Mesenchymal stem cell (in vitro differentiated cells and primary cell): ENCODE measurements around the gene P4HA3.

Source experiments
- DNase-seq: peaks from one replicate; pipeline ENCODE4 v3.0.0-alpha.2; 2013
- H2AFZ ChIP-seq: one replicate; pipeline ENCODE4 v1.6.1; 2013; ENCODE audit warnings: low read depth, mild to moderate bottlenecking, control low read depth, inconsistent platforms, low read length, moderate library complexity
- H2AK5ac ChIP-seq: 2 replicates; pipeline ENCODE4 v1.6.1; 2013; ENCODE audit warnings: low read length, moderate library complexity, mild to moderate bottlenecking, inconsistent platforms; ENCODE audit not compliant: severe bottlenecking
- H2BK120ac ChIP-seq: one replicate; pipeline ENCODE4 v1.6.1; 2013; ENCODE audit warnings: low read depth, mild to moderate bottlenecking, inconsistent platforms, low read length, moderate library complexity
- H2BK12ac ChIP-seq, 2 experiments: one replicate each; pipeline ENCODE4 v1.6.1; 2013; ENCODE audit warnings: inconsistent platforms in 2 of 2, low read length in 2 of 2, mild to moderate bottlenecking in 2 of 2, moderate library complexity in 2 of 2, control low read depth in 1 of 2
- H2BK15ac ChIP-seq: one replicate; pipeline ENCODE4 v1.6.1; 2013; ENCODE audit warnings: mild to moderate bottlenecking, low read depth, inconsistent platforms; ENCODE audit not compliant: poor library complexity, severe bottlenecking
- H2BK5ac ChIP-seq: 2 replicates; pipeline ENCODE4 v1.6.1; 2013; ENCODE audit warnings: low read depth, mild to moderate bottlenecking, low read length, control low read depth, inconsistent platforms; ENCODE audit not compliant: poor library complexity, severe bottlenecking
- H3K14ac ChIP-seq, 2 experiments: one replicate each; pipeline ENCODE4 v1.6.1; 2013; ENCODE audit warnings: inconsistent platforms in 2 of 2, low read length in 2 of 2, control low read depth in 1 of 2, mild to moderate bottlenecking in 1 of 2, moderate library complexity in 1 of 2
- H3K18ac ChIP-seq, 2 experiments: one replicate each; pipeline ENCODE4 v1.6.1; 2013; ENCODE audit warnings: inconsistent platforms in 2 of 2, low read length in 2 of 2, control low read depth in 1 of 2, low read depth in 1 of 2, mild to moderate bottlenecking in 1 of 2
- H3K23ac ChIP-seq, 2 experiments: one replicate each; pipeline ENCODE4 v1.6.1; 2013; ENCODE audit warnings: inconsistent platforms in 2 of 2, low read length in 2 of 2, mild to moderate bottlenecking in 2 of 2, moderate library complexity in 2 of 2, control low read depth in 1 of 2
- H3K27ac ChIP-seq: 2 replicates; pipeline ENCODE4 v1.5.1; 2013; ENCODE audit warnings: mild to moderate bottlenecking, moderate library complexity, low read length, control low read depth, inconsistent platforms; ENCODE audit not compliant: poor library complexity, severe bottlenecking
- H3K27me3 ChIP-seq, 2 experiments: 2 replicates each; pipeline versions ENCODE4 v1.6.1 to v1.7.0; 2013; ENCODE audit warnings: low read length in 2 of 2, mild to moderate bottlenecking in 2 of 2, moderate library complexity in 2 of 2, control low read depth in 1 of 2, inconsistent platforms in 1 of 2; ENCODE audit not compliant: control insufficient read depth in 1 of 2, insufficient read depth in 1 of 2
- H3K36me3 ChIP-seq, 2 experiments: 2 replicates each; pipeline versions ENCODE4 v1.6.1 to v1.7.0; 2013; ENCODE audit warnings: low read length in 2 of 2, control low read depth in 1 of 2, inconsistent platforms in 1 of 2, low read depth in 1 of 2, mild to moderate bottlenecking in 1 of 2; ENCODE audit not compliant: insufficient read depth in 2 of 2, control insufficient read depth in 1 of 2
- H3K4ac ChIP-seq, 2 experiments: one replicate each; pipeline ENCODE4 v1.6.1; 2013; ENCODE audit warnings: inconsistent platforms in 2 of 2, low read length in 2 of 2, mild to moderate bottlenecking in 2 of 2, moderate library complexity in 2 of 2, control low read depth in 1 of 2, low read depth in 1 of 2
- H3K4me1 ChIP-seq: 2 replicates; pipeline ENCODE4 v1.6.1; 2013; ENCODE audit warnings: low read depth, low read length, control low read depth; ENCODE audit not compliant: control insufficient read depth, insufficient read depth
- H3K4me2 ChIP-seq: 2 replicates; pipeline ENCODE4 v1.6.1; 2013; ENCODE audit warnings: low read length, mild to moderate bottlenecking, inconsistent platforms; ENCODE audit not compliant: poor library complexity, severe bottlenecking
- H3K4me3 ChIP-seq, 2 experiments: 2 replicates each; pipeline versions ENCODE4 v1.5.1 to v1.7.0; 2013; ENCODE audit warnings: low read length in 2 of 2, mild to moderate bottlenecking in 2 of 2, control low read depth in 1 of 2, low read depth in 1 of 2; ENCODE audit not compliant: insufficient read depth in 1 of 2
- H3K79me1 ChIP-seq: replicated peaks from 2 replicates; pipeline ENCODE4 v1.6.1; 2013; ENCODE audit warnings: mild to moderate bottlenecking, control low read depth, low read length, inconsistent platforms; ENCODE audit not compliant: poor library complexity, severe bottlenecking
- H3K9ac ChIP-seq: 2 replicates; pipeline ENCODE4 v1.7.0; 2013; ENCODE audit warnings: mild to moderate bottlenecking, low read length, moderate library complexity
- H3K9me3 ChIP-seq: 2 replicates; pipeline ENCODE4 v1.7.0; 2013; ENCODE audit warnings: mild to moderate bottlenecking, low read length; ENCODE audit not compliant: control insufficient read depth
- H4K8ac ChIP-seq: one replicate; pipeline ENCODE4 v1.6.1; 2013; ENCODE audit warnings: inconsistent platforms, mild to moderate bottlenecking, low read length, moderate library complexity
- H4K91ac ChIP-seq: one replicate; pipeline ENCODE4 v1.6.1; 2013; ENCODE audit warnings: mild to moderate bottlenecking, low read length, inconsistent platforms
- WGBS: methylation state at CpG from one replicate; pipeline ENCODE4 v1.1.7; 2013; ENCODE audit warnings: mixed read lengths; 5-methylcytosine and 5-hydroxymethylcytosine counted together

The P4HA3 gene

DNA sequence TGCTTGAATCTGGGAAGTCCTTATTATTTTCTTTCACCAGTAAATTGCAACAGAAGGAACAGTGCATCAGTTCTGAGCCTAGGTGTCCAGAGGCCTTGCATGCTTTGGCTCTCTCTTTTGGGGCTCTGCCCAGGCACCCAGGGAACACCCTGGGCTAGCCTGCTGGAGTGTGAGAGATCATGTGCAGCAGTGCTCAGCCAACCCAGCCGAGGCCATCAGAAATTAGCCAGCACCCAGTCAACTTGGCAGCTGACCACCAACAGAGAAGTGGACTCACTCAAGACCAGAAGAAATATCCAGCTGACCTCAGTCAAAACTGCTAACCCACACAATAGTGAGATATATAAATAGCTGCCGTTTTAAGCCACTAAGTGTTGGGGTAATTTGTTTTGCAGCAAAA lies 11.2 kb upstream of the P4HA3 start:
- Histone ChIP-seq H4K91ac (no peak overlapping the region), H2BK5ac (no peak overlapping the region), H3K79me1 (no peaks in the 10 kb centered on the region), H3K23ac (no peak overlapping the region), H4K8ac (no peak overlapping the region), H2BK120ac (no peak overlapping the region), H3K4me2 (no peak overlapping the region), H3K9me3 (no peaks in the 10 kb centered on the region), H3K4ac (no peak overlapping the region), H3K9ac (peak overlapping the region; percentile 39), H2BK12ac (no peak overlapping the region), H2AFZ (no peak overlapping the region), H3K18ac (no peak overlapping the region), H2BK15ac (no peak overlapping the region), H3K27me3 (no peaks in the 10 kb centered on the region), H3K36me3 (no peaks in the 10 kb centered on the region), H3K4me1 (peaks cover 2% of the 10 kb centered on the region), H3K4me3 (no peak overlapping the region), H2AK5ac (no peak overlapping the region), H3K14ac (no peak overlapping the region), H3K27ac (no peak overlapping the region)
- DNase-seq: no peak
- 95% methylated on average over 2 of the region's 2 CpGs for WGBS

DNA sequence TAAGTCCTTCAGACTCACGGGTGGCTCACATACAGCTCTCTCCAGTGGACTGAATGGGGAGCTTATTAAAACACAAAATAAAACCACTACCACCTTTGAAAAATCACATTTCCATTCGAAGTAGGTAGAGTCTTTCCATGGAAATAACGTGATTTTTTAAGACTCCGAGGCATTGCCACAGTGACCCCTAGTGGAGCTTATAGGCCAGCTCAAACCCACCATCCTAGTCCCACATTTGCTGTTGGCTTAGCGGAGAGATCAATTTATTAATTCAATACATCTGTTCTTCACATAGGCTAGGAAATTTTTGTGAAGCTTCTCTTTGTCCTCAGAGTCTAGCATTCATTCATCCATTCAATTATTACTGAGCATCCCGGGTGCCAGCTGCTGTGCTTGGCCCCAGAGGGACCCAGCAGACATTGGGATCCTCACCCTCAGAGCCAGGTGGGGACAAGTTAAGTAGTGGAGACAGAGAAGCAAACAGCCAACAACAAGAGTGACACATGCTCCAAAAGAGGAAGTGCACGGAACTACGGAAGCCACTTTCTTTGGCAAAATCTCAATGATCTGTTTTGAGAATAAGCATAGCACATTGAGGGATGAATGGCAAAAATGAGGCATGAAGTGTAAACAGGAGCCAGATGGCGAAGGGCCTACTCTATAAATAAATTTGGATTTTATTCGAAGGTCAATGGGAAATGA lies 10.2 kb upstream of the P4HA3 start:
- no peak for DNase-seq
- H3K4me2 ChIP-seq: no peak overlapping the region
- H3K36me3 ChIP-seq: no peaks in the 10 kb centered on the region
- no peaks in the 10 kb centered on the region for H3K79me1 ChIP-seq
- no peak overlapping the region for H2BK5ac ChIP-seq
- no peak overlapping the region for H2BK12ac ChIP-seq
- H4K91ac ChIP-seq: no peak overlapping the region
- WGBS: 66% methylated on average over 10 of the region's 10 CpGs
- no peak overlapping the region for H4K8ac ChIP-seq
- no peak overlapping the region for H3K23ac ChIP-seq
- H3K9me3 ChIP-seq: peaks cover 1% of the 10 kb centered on the region
- no peak overlapping the region for H2AK5ac ChIP-seq
- peaks cover 2% of the 10 kb centered on the region for H3K4me1 ChIP-seq
- no peak overlapping the region for H3K4me3 ChIP-seq
- H3K4ac ChIP-seq: no peak overlapping the region
- no peaks in the 10 kb centered on the region for H3K27me3 ChIP-seq
- peak overlapping the region; percentile 39 for H3K9ac ChIP-seq
- no peak overlapping the region for H3K14ac ChIP-seq
- no peak overlapping the region for H3K18ac ChIP-seq
- no peak overlapping the region for H3K27ac ChIP-seq
- no peak overlapping the region for H2BK120ac ChIP-seq
- H2BK15ac ChIP-seq: no peak overlapping the region
- no peak overlapping the region for H2AFZ ChIP-seq

GRCh38 chr11:74320538-74320937 lies 9.1 kb upstream of the P4HA3 start:
- Histone ChIP-seq H2BK120ac (no peak overlapping the region), H3K4me1 (peaks cover 2% of the 10 kb centered on the region), H3K23ac (no peak overlapping the region), H3K4me3 (no peak overlapping the region), H2AFZ (no peak overlapping the region), H3K4me2 (no peak overlapping the region), H3K4ac (no peak overlapping the region), H2BK15ac (no peak overlapping the region), H4K91ac (no peak overlapping the region), H3K14ac (no peak overlapping the region), H3K36me3 (no peaks in the 10 kb centered on the region), H2BK5ac (no peak overlapping the region), H4K8ac (no peak overlapping the region), H3K18ac (no peak overlapping the region), H3K9me3 (peaks cover 6% of the 10 kb centered on the region), H2AK5ac (no peak overlapping the region), H3K27ac (no peak overlapping the region), H2BK12ac (no peak overlapping the region), H3K27me3 (no peaks in the 10 kb centered on the region), H3K9ac (no peak overlapping the region), H3K79me1 (no peaks in the 10 kb centered on the region)
- 17% methylated on average over 2 of the region's 2 CpGs for WGBS
- DNase-seq: no peak

- no peak overlapping the region for H3K4ac ChIP-seq
Observed at GRCh38 chr11:74319139-74319816, 7.8 kb upstream of the P4HA3 start.

More at GRCh38 chr11:74319139-74319816, 7.8 kb upstream of the P4HA3 start:
- Histone ChIP-seq H2BK5ac (no peak overlapping the region), H2BK15ac (no peak overlapping the region), H3K9me3 (peaks cover 6% of the 10 kb centered on the region), H3K23ac (no peak overlapping the region), H3K4me1 (peaks cover 2% of the 10 kb centered on the region), H3K36me3 (no peaks in the 10 kb centered on the region), H3K14ac (no peak overlapping the region), H3K18ac (peak overlapping the region; percentile 47 to 62), H3K79me1 (no peaks in the 10 kb centered on the region), H3K4me3 (no peak overlapping the region), H2BK120ac (no peak overlapping the region), H3K4me2 (no peak overlapping the region), H4K91ac (no peak overlapping the region), H3K27ac (peak overlapping the region; percentile 58), H4K8ac (no peak overlapping the region), H2AK5ac (no peak overlapping the region), H2AFZ (peak overlapping the region; percentile 24), H3K27me3 (no peaks in the 10 kb centered on the region), H2BK12ac (no peak overlapping the region), H3K9ac (peak overlapping the region; percentile 78)
- WGBS: 53% methylated on average over 4 of the region's 5 CpGs
- peak; percentile 77 for DNase-seq
